Bone marrow (tissue), 2 donors: ENCODE data around the gene CADM1.

ENCODE experiments used
- DNase-seq, 2 donors: peaks; one replicate each; lab custom pipeline; 2025; lab: John Stamatoyannopoulos, UW

Gene CADM1

GRCh38 chr11:115244758-115245157 is 259.5 kb downstream of the CADM1 start:
- no peak for DNase-seq

GRCh38 chr11:115244296-115244695 is 259.9 kb downstream of the CADM1 start:
- no peak for DNase-seq

GRCh38 chr11:115242982-115243381 is 261.2 kb downstream of the CADM1 start:
- no peak for DNase-seq

- no peak for DNase-seq
Observed at GRCh38 chr11:115241899-115242298, 262.3 kb downstream of the CADM1 start.

- no peak for DNase-seq
Observed at GRCh38 chr11:115238791-115239190, 265.4 kb downstream of the CADM1 start.

GRCh38 chr11:115238086-115238485 is 266.1 kb downstream of the CADM1 start:
- DNase-seq: no peak

GRCh38 chr11:115237578-115237977 is 266.6 kb downstream of the CADM1 start:
- no peak for DNase-seq

- no peak for DNase-seq
Observed at GRCh38 chr11:115234794-115235193, 269.4 kb downstream of the CADM1 start.

- DNase-seq: no peak
Observed at GRCh38 chr11:115226556-115226955, 277.7 kb downstream of the CADM1 start.

GRCh38 chr11:115224551-115224950 is 279.7 kb downstream of the CADM1 start:
- DNase-seq: no peak

GRCh38 chr11:115222863-115223530 is 281.2 kb downstream of the CADM1 start:
- DNase-seq: no peak

GRCh38 chr11:115222218-115222862 is 281.9 kb downstream of the CADM1 start:
- no peak for DNase-seq

GRCh38 chr11:115221461-115222069 is 282.6 kb downstream of the CADM1 start:
- no peak for DNase-seq

- no peak for DNase-seq
Observed at GRCh38 chr11:115220911-115221310, 283.3 kb downstream of the CADM1 start.

GRCh38 chr11:115220423-115220822 is 283.8 kb downstream of the CADM1 start:
- no peak for DNase-seq

GRCh38 chr11:115219376-115219775 is 284.8 kb downstream of the CADM1 start:
- no peak for DNase-seq

- no peak for DNase-seq
Observed at GRCh38 chr11:115217726-115218311, 286.4 kb downstream of the CADM1 start.

GRCh38 chr11:115215694-115216617 is 288.3 kb downstream of the CADM1 start:
- DNase-seq: no peak

GRCh38 chr11:115214644-115215234 is 289.5 kb downstream of the CADM1 start:
- no peak for DNase-seq

GRCh38 chr11:115213007-115213406 is 291.2 kb downstream of the CADM1 start:
- DNase-seq: no peak

GRCh38 chr11:115208808-115209259 is 295.4 kb downstream of the CADM1 start:
- DNase-seq: no peak
